H1 (cell line): ENCODE results near the gene NME3. TPM values are rescaled to one million over a fixed set of nuclear protein-coding genes. Genes with fewer than 3 reads are reported as not detected.

Source experiments
- CTCF ChIA-PET: fragments of 300-600 bp; sonication (Branson Sonifier 250); formaldehyde crosslinking; loops from one replicate; lab custom pipeline; 2021; ENCODE audit not compliant: partially characterized antibody; lab: Charles Lee
- POLR2A ChIA-PET: fragments of 300-600 bp; sonication (Branson Sonifier 250); formaldehyde crosslinking; loops from one replicate; lab custom pipeline; 2021; ENCODE audit warnings: inconsistent platforms; ENCODE audit not compliant: partially characterized antibody; lab: Charles Lee
- DNase-seq, 2 experiments: peaks; one replicate each; pipeline versions ENCODE4 v3.0.0 to v3.0.0-alpha.2; 2010 to 2022; ENCODE audit warnings: low spot score in 2 of 2, low read depth in 1 of 2, mixed read lengths in 1 of 2
- FAIRE-seq: peaks from 2 replicates; lab custom pipeline; 2011; peaks lifted over from hg19 to GRCh38; lab: Jason Lieb, UNC
- H2AFZ ChIP-seq: 2 replicates; pipeline ENCODE4 v1.8.1; 2012; ENCODE audit warnings: low read length, inconsistent platforms
- H2AK5ac ChIP-seq: 2 replicates; pipeline ENCODE4 v1.6.1; 2013; ENCODE audit warnings: low read depth, low read length
- H2BK120ac ChIP-seq: replicated peaks from 2 replicates; pipeline ENCODE3; 2013; ENCODE audit warnings: low read depth, low read length, inconsistent platforms
- H2BK12ac ChIP-seq: 2 replicates; pipeline ENCODE4 v1.6.1; 2013; ENCODE audit warnings: low read depth, low read length
- H2BK15ac ChIP-seq: 2 replicates; pipeline ENCODE4 v1.6.1; 2013; ENCODE audit warnings: low read length
- H2BK20ac ChIP-seq: 2 replicates; pipeline ENCODE4 v1.6.1; 2013; ENCODE audit warnings: low read length
- H2BK5ac ChIP-seq: 2 replicates; pipeline ENCODE4 v1.6.1; 2013; ENCODE audit warnings: low read depth, low read length
- H3K14ac ChIP-seq: 2 replicates; pipeline ENCODE4 v1.6.1; 2013; ENCODE audit warnings: inconsistent platforms; ENCODE audit not compliant: insufficient read length
- H3K18ac ChIP-seq: 2 replicates; pipeline ENCODE4 v1.6.1; 2013; ENCODE audit warnings: low read length; ENCODE audit errors: extremely low read depth
- H3K23ac ChIP-seq: 2 replicates; pipeline ENCODE4 v1.6.1; 2013; ENCODE audit warnings: inconsistent platforms; ENCODE audit not compliant: insufficient read length
- H3K23me2 ChIP-seq: 2 replicates; pipeline ENCODE4 v1.6.1; 2013; ENCODE audit warnings: low read depth, low read length
- H3K27ac ChIP-seq: 2 replicates; pipeline ENCODE4 v1.6.1; 2011; ENCODE audit warnings: low read depth, low read length, inconsistent platforms
- H3K27me3 ChIP-seq, 4 experiments: replicated peaks in 1 of 4; 1 replicate in 1 of 4; 2 replicates in 3 of 4; pipeline versions ENCODE4 v1.6.1 to v1.8.1; 2011 to 2013; ENCODE audit warnings: low read length in 3 of 4, mild to moderate bottlenecking in 3 of 4, inconsistent platforms in 2 of 4, mixed read lengths in 2 of 4, moderate library complexity in 1 of 4; ENCODE audit not compliant: control insufficient read depth in 3 of 4, insufficient read depth in 3 of 4; ENCODE audit errors: extremely low read depth in 1 of 4
- H3K36me3 ChIP-seq, 4 experiments: 2 replicates each; pipeline versions ENCODE4 v1.6.1 to v1.8.1; 2011 to 2013; ENCODE audit warnings: mild to moderate bottlenecking in 4 of 4, low read length in 3 of 4, moderate library complexity in 2 of 4, control low read depth in 1 of 4, inconsistent platforms in 1 of 4; ENCODE audit not compliant: insufficient read depth in 4 of 4, control insufficient read depth in 2 of 4
- H3K4ac ChIP-seq: replicated peaks from 2 replicates; pipeline ENCODE3; 2013; ENCODE audit warnings: low read length, low read depth, mixed read lengths, inconsistent platforms; ENCODE audit not compliant: insufficient read length
- H3K4me1 ChIP-seq, 4 experiments: replicated peaks in 1 of 4; 1 replicate in 1 of 4; 2 replicates in 3 of 4; pipeline versions ENCODE4 v1.6.1 to v1.8.1; 2011 to 2013; ENCODE audit warnings: low read length in 3 of 4, inconsistent platforms in 2 of 4, mixed read lengths in 1 of 4; ENCODE audit not compliant: insufficient read depth in 4 of 4, control insufficient read depth in 3 of 4
- H3K4me2 ChIP-seq, 2 experiments: 2 replicates each; pipeline versions ENCODE4 v1.6.1 to v1.8.1; 2011 to 2013; ENCODE audit warnings: low read depth in 2 of 2, low read length in 2 of 2, control low read depth in 1 of 2, inconsistent platforms in 1 of 2, mild to moderate bottlenecking in 1 of 2; ENCODE audit not compliant: insufficient read depth in 1 of 2
- H3K4me3 ChIP-seq, 4 experiments: fragments of 200-600, 300-600 bp in 1 of 4; sonication (generic), shearing (Covaris generic), sonication (Bioruptor Twin) in 1 of 4; 2 replicates each; pipeline versions ENCODE4 v1.5.1 to v1.8.1; 2011 to 2016; ENCODE audit warnings: low read length in 4 of 4, low read depth in 3 of 4, control low read depth in 2 of 4, inconsistent platforms in 2 of 4, mild to moderate bottlenecking in 2 of 4, mixed read lengths in 1 of 4, moderate library complexity in 1 of 4; ENCODE audit not compliant: insufficient read depth in 2 of 4; ENCODE audit errors: extremely low read depth in 1 of 4
- H3K56ac ChIP-seq: replicated peaks from 2 replicates; pipeline ENCODE3; 2013; ENCODE audit warnings: low read depth, mild to moderate bottlenecking, mixed read lengths, low read length, inconsistent platforms; ENCODE audit not compliant: insufficient read length
- H3K79me1 ChIP-seq: 2 replicates; pipeline ENCODE4 v1.6.1; 2013; ENCODE audit warnings: low read depth, low read length, control low read depth
- H3K79me2 ChIP-seq, 2 experiments: 2 replicates each; pipeline versions ENCODE4 v1.6.1 to v1.8.1; 2012 to 2013; ENCODE audit warnings: low read length in 2 of 2, mild to moderate bottlenecking in 2 of 2, inconsistent platforms in 1 of 2; ENCODE audit not compliant: insufficient read depth in 2 of 2, control insufficient read depth in 1 of 2
- H3K9ac ChIP-seq, 4 experiments: replicated peaks in 1 of 4; 1 replicate in 1 of 4; 2 replicates in 3 of 4; pipeline versions ENCODE4 v1.6.1 to v1.8.1; 2011 to 2013; ENCODE audit warnings: low read depth in 3 of 4, low read length in 3 of 4, control low read depth in 2 of 4, mild to moderate bottlenecking in 2 of 4, moderate library complexity in 2 of 4, inconsistent platforms in 1 of 4; ENCODE audit errors: extremely low read depth in 1 of 4
- H3K9me3 ChIP-seq, 2 experiments: 2 replicates each; pipeline versions ENCODE4 v1.6.1 to v1.8.1; 2012 to 2013; ENCODE audit warnings: mild to moderate bottlenecking in 2 of 2, moderate library complexity in 2 of 2, control low read depth in 1 of 2, inconsistent platforms in 1 of 2, low read depth in 1 of 2, low read length in 1 of 2, mixed read lengths in 1 of 2; ENCODE audit not compliant: insufficient read depth in 2 of 2
- H4K20me1 ChIP-seq, 2 experiments: replicated peaks in 1 of 2; 2 replicates each; pipeline versions ENCODE3 to v1.8.1; 2011 to 2013; ENCODE audit warnings: inconsistent platforms in 2 of 2, low read length in 2 of 2, mild to moderate bottlenecking in 1 of 2; ENCODE audit not compliant: insufficient read depth in 2 of 2, control insufficient read depth in 1 of 2
- H4K5ac ChIP-seq: 2 replicates; pipeline ENCODE4 v1.6.1; 2013; ENCODE audit warnings: low read length, low read depth, mixed read lengths, inconsistent platforms; ENCODE audit not compliant: insufficient read length
- H4K8ac ChIP-seq: 2 replicates; pipeline ENCODE4 v1.8.0; 2013; ENCODE audit warnings: mild to moderate bottlenecking, moderate library complexity, low read length, inconsistent platforms; ENCODE audit not compliant: insufficient read depth; ENCODE audit errors: extremely low read depth
- H4K91ac ChIP-seq: replicated peaks from 2 replicates; pipeline ENCODE3; 2013; ENCODE audit warnings: low read length, mixed read lengths, inconsistent platforms; ENCODE audit not compliant: insufficient read length
- BCL11A ChIP-seq, 2 experiments: IDR thresholded peaks; one replicate each; pipeline ENCODE4 v1.6.1; 2011; ENCODE audit warnings: low read depth in 2 of 2, low read length in 2 of 2, mild to moderate bottlenecking in 2 of 2
- CHD2 ChIP-seq: IDR thresholded peaks from 2 replicates; pipeline ENCODE4 v1.6.1; 2012; ENCODE audit warnings: low read length, improper control_type of control experiment
- KDM4A ChIP-seq: IDR thresholded peaks from one replicate; pipeline ENCODE4 v1.7.1; 2012; ENCODE audit warnings: low read depth, mild to moderate bottlenecking, moderate library complexity, low read length, inconsistent platforms; ENCODE audit not compliant: severe bottlenecking
- KDM5A ChIP-seq: fragments of 200-600 bp; IDR thresholded peaks from 2 replicates; pipeline ENCODE4 v1.7.1; 2012; ENCODE audit warnings: mild to moderate bottlenecking, low read length, inconsistent platforms, mixed read lengths
- SUZ12 ChIP-seq: fragments of 200-600 bp; sonication (generic); IDR thresholded peaks from 2 replicates; pipeline ENCODE4 v1.6.1; 2012; ENCODE audit warnings: mild to moderate bottlenecking, inconsistent platforms, low read length, moderate library complexity, mixed read lengths
- TEAD4 ChIP-seq: IDR thresholded peaks from 2 replicates; pipeline ENCODE4 v1.6.1; 2012; ENCODE audit warnings: low read depth, low read length, inconsistent platforms, mixed read lengths
- YY1 ChIP-seq: IDR thresholded peaks from 2 replicates; pipeline ENCODE4 v1.6.1; 2011; ENCODE audit warnings: low read depth, mild to moderate bottlenecking, low read length
- WGBS, 2 experiments: shearing (Covaris generic) in 1 of 2; methylation state at CpG; one replicate each; pipeline versions ENCODE4 v1.1.6 to v1.1.7; 2013 to 2015; ENCODE audit warnings: low lambda C conversion rate in 2 of 2, mixed read lengths in 2 of 2, inconsistent platforms in 1 of 2, low coverage in 1 of 2, missing lambda C conversion rate in 1 of 2; ENCODE audit not compliant: insufficient replicate concordance in 2 of 2, insufficient coverage in 1 of 2, insufficient read length in 1 of 2; ENCODE audit errors: extremely low coverage in 1 of 2, missing lambda C conversion rate in 1 of 2; 5-methylcytosine and 5-hydroxymethylcytosine counted together
- polyA plus RNA-seq, 7 experiments: library from polyadenylated mRNA; depleted of rRNA in 3 of 7; stranded (reverse) in 5 of 7; unstranded in 2 of 7; fragments of >200 nt in 5 of 7; fragments of 200-250 nt in 2 of 7; gene quantifications; 1 replicate in 5 of 7; 2 replicates in 1 of 7; 4 replicates in 1 of 7; pipeline versions ENCODE4 v1.2.1 to v1.2.3, GENCODE V29; 2011 to 2013; ENCODE audit warnings: missing spikeins in 2 of 7, mixed read lengths in 2 of 7
- total RNA-seq: library from RNA; stranded (reverse); fragmentation: NEBNext Ultra II Directional; extraction: Animal tissue kit (Norgen Biotek cat#: 25700); gene quantifications from 2 replicates; pipeline ENCODE4 v1.2.1, GENCODE V29; 2021
- TF ChIP-seq, protein P1 (sequence below), 3 experiments: IDR thresholded peaks; 1 replicate in 2 of 3; 2 replicates in 1 of 3; pipeline versions ENCODE4 v1.5.1 to v1.6.1; 2011; ENCODE audit warnings: low read length in 3 of 3, mild to moderate bottlenecking in 3 of 3, inconsistent platforms in 2 of 3, low read depth in 1 of 3, moderate library complexity in 1 of 3; ENCODE audit not compliant: insufficient read depth in 1 of 3; ENCODE audit errors: control extremely low read depth in 1 of 3
- TF ChIP-seq, protein P2 (sequence below): IDR thresholded peaks from 2 replicates; pipeline ENCODE4 v1.6.1; 2012; ENCODE audit warnings: low read length, inconsistent platforms

Gene NME3
- total and polyA plus RNA-seq, 2 of the 8 experiments (the other 6 are each of a cell fraction or from before 2014, with no cell fraction given), result 72.5 to 163 TPM

DNA sequence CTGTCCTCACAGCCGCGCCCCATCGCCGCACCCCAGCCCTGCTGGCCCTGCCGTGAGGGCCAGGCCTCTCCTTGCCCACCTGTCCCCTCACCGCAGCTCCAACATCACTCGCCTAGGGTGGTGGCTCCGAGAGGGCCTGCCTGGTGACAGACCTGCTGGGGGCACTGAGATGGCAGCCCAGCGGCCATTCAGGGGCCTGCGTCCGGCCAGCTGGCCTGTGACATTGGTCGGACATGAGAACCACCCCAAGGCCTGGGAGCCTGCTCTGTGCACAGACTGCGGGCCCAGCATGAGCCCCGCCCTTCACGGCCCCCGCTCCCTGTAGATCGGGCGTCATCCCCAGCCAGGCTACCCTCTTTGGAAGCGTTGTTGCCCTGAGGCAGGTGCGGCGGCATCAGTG lies 11.8 kb downstream of the NME3 start:
- CTCF ChIA-PET, result interaction anchor here (0.9 to 1.7 kb wide), 6 partner anchors 11 to 267 kb away, joined by 3 to 9 read pairs (median 4); partner anchors contain the start of genes MAPK8IP3 and TELO2

More for the DNA sequence above, 11.8 kb downstream of the NME3 start:
- 91% methylated on average over 20 of the region's 21 CpGs; no CpG with 5 or more reads in 1 of the 2 experiments for WGBS, 2 experiments
- Histone ChIP-seq H3K79me1 (no peaks in the 10 kb centered on the region), H2AFZ (no peak overlapping the region), H3K4ac (no peak overlapping the region), H3K18ac (no peak overlapping the region), H3K4me1 (peaks cover 0 to 11% (median 6%) of the 10 kb centered on the region in 4 experiments; a peak in 5 of 7 replicates), H4K5ac (no peak overlapping the region), H2BK5ac (no peak overlapping the region), H2BK12ac (no peak overlapping the region), H3K23me2 (no peaks in the 10 kb centered on the region; the same call in 1 of the 2 replicates), H3K27me3 (no peaks in the 10 kb centered on the region; a peak in 1 of 7 replicates), H2BK120ac (no peak overlapping the region), H3K23ac (no peak overlapping the region), H4K8ac (no peak overlapping the region), H3K27ac (no peak overlapping the region), H3K4me2 (no peak overlapping the region), H3K14ac (no peak overlapping the region), H2AK5ac (no peak overlapping the region)
- POLR2A ChIA-PET, result interaction anchor here (1.0 to 3.4 kb wide), 4 partner anchors 9 to 48 kb away, joined by 3 to 29 read pairs (median 3); partner anchors contain the start of genes EME2, MRPS34 and NME3
- FAIRE-seq, result no peak
- TF ChIP-seq, protein P1, sequence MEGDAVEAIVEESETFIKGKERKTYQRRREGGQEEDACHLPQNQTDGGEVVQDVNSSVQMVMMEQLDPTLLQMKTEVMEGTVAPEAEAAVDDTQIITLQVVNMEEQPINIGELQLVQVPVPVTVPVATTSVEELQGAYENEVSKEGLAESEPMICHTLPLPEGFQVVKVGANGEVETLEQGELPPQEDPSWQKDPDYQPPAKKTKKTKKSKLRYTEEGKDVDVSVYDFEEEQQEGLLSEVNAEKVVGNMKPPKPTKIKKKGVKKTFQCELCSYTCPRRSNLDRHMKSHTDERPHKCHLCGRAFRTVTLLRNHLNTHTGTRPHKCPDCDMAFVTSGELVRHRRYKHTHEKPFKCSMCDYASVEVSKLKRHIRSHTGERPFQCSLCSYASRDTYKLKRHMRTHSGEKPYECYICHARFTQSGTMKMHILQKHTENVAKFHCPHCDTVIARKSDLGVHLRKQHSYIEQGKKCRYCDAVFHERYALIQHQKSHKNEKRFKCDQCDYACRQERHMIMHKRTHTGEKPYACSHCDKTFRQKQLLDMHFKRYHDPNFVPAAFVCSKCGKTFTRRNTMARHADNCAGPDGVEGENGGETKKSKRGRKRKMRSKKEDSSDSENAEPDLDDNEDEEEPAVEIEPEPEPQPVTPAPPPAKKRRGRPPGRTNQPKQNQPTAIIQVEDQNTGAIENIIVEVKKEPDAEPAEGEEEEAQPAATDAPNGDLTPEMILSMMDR (IDR thresholded peaks at IDR 0.05; ENCODE audit: control extremely low read depth in 1 of 3, insufficient read depth in 1 of 3, low read depth in 1 of 3, low read length in 3 of 3), result no peak
- TF ChIP-seq, protein P2, sequence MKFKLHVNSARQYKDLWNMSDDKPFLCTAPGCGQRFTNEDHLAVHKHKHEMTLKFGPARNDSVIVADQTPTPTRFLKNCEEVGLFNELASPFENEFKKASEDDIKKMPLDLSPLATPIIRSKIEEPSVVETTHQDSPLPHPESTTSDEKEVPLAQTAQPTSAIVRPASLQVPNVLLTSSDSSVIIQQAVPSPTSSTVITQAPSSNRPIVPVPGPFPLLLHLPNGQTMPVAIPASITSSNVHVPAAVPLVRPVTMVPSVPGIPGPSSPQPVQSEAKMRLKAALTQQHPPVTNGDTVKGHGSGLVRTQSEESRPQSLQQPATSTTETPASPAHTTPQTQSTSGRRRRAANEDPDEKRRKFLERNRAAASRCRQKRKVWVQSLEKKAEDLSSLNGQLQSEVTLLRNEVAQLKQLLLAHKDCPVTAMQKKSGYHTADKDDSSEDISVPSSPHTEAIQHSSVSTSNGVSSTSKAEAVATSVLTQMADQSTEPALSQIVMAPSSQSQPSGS, result no peak
- no peak for TF ChIP-seq YY1
- no peak for TF ChIP-seq KDM5A
- TF ChIP-seq BCL11A (IDR thresholded peaks at IDR 0.05; ENCODE audit: low read depth in 2 of 2, low read length in 2 of 2), result no peak
- no peak for TF ChIP-seq CHD2
- TF ChIP-seq KDM4A, result no peak
- TF ChIP-seq SUZ12, result no peak
- TF ChIP-seq TEAD4, result no peak
- TF ChIP-seq, all 59 proteins: peak for 0
- no peak overlapping the region for H2BK15ac ChIP-seq
- H2BK20ac ChIP-seq, result no peak overlapping the region
- no peaks in the 10 kb centered on the region; a peak in 1 of 8 replicates for H3K36me3 ChIP-seq
- H3K4me3 ChIP-seq, result no peak overlapping the region
- no peaks in the 10 kb centered on the region; a peak in 1 of 4 replicates for H3K9me3 ChIP-seq
- H3K9ac ChIP-seq, result no peak overlapping the region
- no peak overlapping the region for H3K56ac ChIP-seq
- H4K20me1 ChIP-seq, result peaks cover 0 to 6% of the 10 kb centered on the region in 2 experiments
- no peak overlapping the region for H4K91ac ChIP-seq
- no peak for DNase-seq
- H3K79me2 ChIP-seq, result no peaks in the 10 kb centered on the region
